Hematopoietic multipotent progenitor cell treated with erythropoietin and hydrocortisone succinate and interleukin-3 and kit ligand, for 4 days (in vitro differentiated cells): Measurements from ENCODE around the gene FRMPD1.
"Not testable (repeated sequence)": the region's sequence is repeated elsewhere in the genome, so short reads cannot be mapped to it uniquely, and the experiment has no call there.

Experiments used
- DNase-seq: peaks from one replicate; pipeline ENCODE4 v3.0.0-alpha.2; 2015

The FRMPD1 gene

GRCh38 chr9:37746448-37747270 is 95.9 kb downstream of the FRMPD1 start:
- DNase-seq: no peak

GRCh38 chr9:37747271-37747753 is 96.6 kb downstream of the FRMPD1 start:
- peak; percentile 85 for DNase-seq

GRCh38 chr9:37749129-37749528 is 98.4 kb downstream of the FRMPD1 start:
- no peak for DNase-seq

GRCh38 chr9:37751186-37751585 is 100.4 kb downstream of the FRMPD1 start:
- no peak for DNase-seq

GRCh38 chr9:37751704-37752103 is 101.0 kb downstream of the FRMPD1 start:
- not testable (repeated sequence) for DNase-seq

GRCh38 chr9:37752112-37752511 is 101.4 kb downstream of the FRMPD1 start:
- not testable (repeated sequence) for DNase-seq

GRCh38 chr9:37752642-37753488 is 102.1 kb downstream of the FRMPD1 start:
- no peak for DNase-seq

GRCh38 chr9:37753489-37754190 is 102.9 kb downstream of the FRMPD1 start, which contains the start of gene TRMT10B:
TRMT10B (plus strand) TSS chr9:37753805; CDS start chr9:37761932, 8,127 bp downstream.
- peak; percentile 93 for DNase-seq

GRCh38 chr9:37758747-37759146 is 108.0 kb downstream of the FRMPD1 start:
- DNase-seq: no peak

- DNase-seq: no peak
Observed at GRCh38 chr9:37760416-37761161, 109.8 kb downstream of the FRMPD1 start.

- DNase-seq: no peak
Observed at GRCh38 chr9:37761511-37761910, 110.8 kb downstream of the FRMPD1 start.

GRCh38 chr9:37765263-37765662 is 114.5 kb downstream of the FRMPD1 start:
- not testable (repeated sequence) for DNase-seq

GRCh38 chr9:37769306-37769705 is 118.6 kb downstream of the FRMPD1 start:
- peak; percentile 44 for DNase-seq

GRCh38 chr9:37769995-37770394 is 119.2 kb downstream of the FRMPD1 start:
- DNase-seq: no peak

GRCh38 chr9:37775216-37775919 is 124.6 kb downstream of the FRMPD1 start:
- DNase-seq: no peak

- no peak for DNase-seq
Observed at GRCh38 chr9:37776328-37776727, 125.6 kb downstream of the FRMPD1 start.

- no peak for DNase-seq
Observed at GRCh38 chr9:37778534-37778933, 127.8 kb downstream of the FRMPD1 start.

- no peak for DNase-seq
Observed at GRCh38 chr9:37784291-37784615, 133.5 kb downstream of the FRMPD1 start.

- DNase-seq: peak; percentile 98
Observed at GRCh38 chr9:37784616-37785483, 134.1 kb downstream of the FRMPD1 start, which contains the start of gene EXOSC3. EXOSC3 (minus strand) TSS chr9:37785064; CDS start chr9:37785044, 20 bp downstream.

GRCh38 chr9:37787059-37787458 is 136.3 kb downstream of the FRMPD1 start:
- DNase-seq: no peak

- DNase-seq: no peak
Observed at GRCh38 chr9:37788332-37788731, 137.6 kb downstream of the FRMPD1 start.
